Endodermal cell (in vitro differentiated cells): ENCODE data around the gene INTS3. TPM values are rescaled to one million over a fixed set of nuclear protein-coding genes. Genes with fewer than 3 reads are reported as not detected.

Experiments used
- DNase-seq: peaks from one replicate; pipeline ENCODE4 v3.0.0-alpha.2; 2017
- H3K27ac ChIP-seq: 2 replicates; pipeline ENCODE4 v1.5.1; 2013; ENCODE audit warnings: mild to moderate bottlenecking, low read depth, low read length, moderate library complexity
- H3K27me3 ChIP-seq: 2 replicates; pipeline ENCODE4 v1.6.1; 2013; ENCODE audit warnings: mild to moderate bottlenecking, low read length, moderate library complexity; ENCODE audit not compliant: insufficient read depth, control insufficient read depth, poor library complexity, severe bottlenecking
- H3K36me3 ChIP-seq: 2 replicates; pipeline ENCODE4 v1.7.0; 2013; ENCODE audit warnings: mild to moderate bottlenecking, low read length, moderate library complexity; ENCODE audit not compliant: control insufficient read depth, insufficient read depth
- H3K4me1 ChIP-seq: one replicate; pipeline ENCODE4 v1.7.0; 2013; ENCODE audit warnings: low read length; ENCODE audit not compliant: control insufficient read depth, insufficient read depth
- H3K4me3 ChIP-seq: 2 replicates; pipeline ENCODE4 v1.5.1; 2013; ENCODE audit warnings: mild to moderate bottlenecking, low read length, moderate library complexity
- H3K9ac ChIP-seq: 2 replicates; pipeline ENCODE4 v1.6.1; 2013; ENCODE audit warnings: mild to moderate bottlenecking, low read length, moderate library complexity; ENCODE audit not compliant: poor library complexity, severe bottlenecking; ENCODE audit errors: extremely low read depth
- H3K9me3 ChIP-seq: 2 replicates; pipeline ENCODE4 v1.6.1; 2013; ENCODE audit warnings: mild to moderate bottlenecking, low read length, moderate library complexity; ENCODE audit not compliant: control insufficient read depth
- H3K27ac Mint-ChIP-seq: 2 replicates; pipeline ENCODE4 v1.8.0; 2020; ENCODE audit warnings: mixed read lengths
- H3K27me3 Mint-ChIP-seq: 2 replicates; pipeline ENCODE4 v1.8.0; 2021; ENCODE audit warnings: mild to moderate bottlenecking, mixed read lengths; ENCODE audit not compliant: insufficient read depth
- H3K36me3 Mint-ChIP-seq: 2 replicates; pipeline ENCODE4 v1.8.0; 2020; ENCODE audit warnings: low read depth, mixed read lengths
- H3K4me1 Mint-ChIP-seq: 2 replicates; pipeline ENCODE4 v1.8.0; 2020; ENCODE audit warnings: mixed read lengths
- H3K4me3 Mint-ChIP-seq: 2 replicates; pipeline ENCODE4 v1.8.0; 2020; ENCODE audit warnings: mild to moderate bottlenecking, moderate library complexity, mixed read lengths
- H3K9me3 Mint-ChIP-seq: 2 replicates; pipeline ENCODE4 v1.8.0; 2020; ENCODE audit warnings: mild to moderate bottlenecking, mixed read lengths
- WGBS, 2 experiments: methylation state at CpG; one replicate each; pipeline versions ENCODE4 v1.1.5 to v1.1.7; 2013; ENCODE audit warnings: missing lambda C conversion rate in 2 of 2, mixed read lengths in 1 of 2; ENCODE audit not compliant: insufficient coverage in 1 of 2, insufficient read length in 1 of 2; 5-methylcytosine and 5-hydroxymethylcytosine counted together
- total RNA-seq, 2 donors: library from RNA; stranded (reverse); fragmentation: NEBNext Ultra II Directional in 1 of 2; extraction: Animal tissue kit (Norgen Biotek cat#: 25700) in 1 of 2; gene quantifications; 2 replicates in 1 of 2; 3 replicates in 1 of 2; pipeline ENCODE4 v1.2.1, GENCODE V29; 2021
- TF ChIP-seq, protein P1 (sequence below): fragments of 200-600 bp; sonication (generic); conservative IDR thresholded peaks from 2 replicates; pipeline ENCODE4 v1.5.0; 2021; ENCODE audit warnings: antibody characterized with exemption, mild to moderate bottlenecking

The INTS3 gene
- total RNA-seq, 2 donors from 2014 or later: 94.4 to 117 TPM

- TF ChIP-seq, protein P1, sequence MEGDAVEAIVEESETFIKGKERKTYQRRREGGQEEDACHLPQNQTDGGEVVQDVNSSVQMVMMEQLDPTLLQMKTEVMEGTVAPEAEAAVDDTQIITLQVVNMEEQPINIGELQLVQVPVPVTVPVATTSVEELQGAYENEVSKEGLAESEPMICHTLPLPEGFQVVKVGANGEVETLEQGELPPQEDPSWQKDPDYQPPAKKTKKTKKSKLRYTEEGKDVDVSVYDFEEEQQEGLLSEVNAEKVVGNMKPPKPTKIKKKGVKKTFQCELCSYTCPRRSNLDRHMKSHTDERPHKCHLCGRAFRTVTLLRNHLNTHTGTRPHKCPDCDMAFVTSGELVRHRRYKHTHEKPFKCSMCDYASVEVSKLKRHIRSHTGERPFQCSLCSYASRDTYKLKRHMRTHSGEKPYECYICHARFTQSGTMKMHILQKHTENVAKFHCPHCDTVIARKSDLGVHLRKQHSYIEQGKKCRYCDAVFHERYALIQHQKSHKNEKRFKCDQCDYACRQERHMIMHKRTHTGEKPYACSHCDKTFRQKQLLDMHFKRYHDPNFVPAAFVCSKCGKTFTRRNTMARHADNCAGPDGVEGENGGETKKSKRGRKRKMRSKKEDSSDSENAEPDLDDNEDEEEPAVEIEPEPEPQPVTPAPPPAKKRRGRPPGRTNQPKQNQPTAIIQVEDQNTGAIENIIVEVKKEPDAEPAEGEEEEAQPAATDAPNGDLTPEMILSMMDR: no peak
- peaks cover 38% of the 10 kb centered on the region for H3K36me3 Mint-ChIP-seq
- Histone ChIP-seq H3K4me3 (no peak overlapping the region), H3K36me3 (peaks cover 28% of the 10 kb centered on the region), H3K4me1 (peaks cover 2% of the 10 kb centered on the region), H3K9ac (no peak overlapping the region), H3K27ac (no peak overlapping the region), H3K27me3 (no peaks in the 10 kb centered on the region), H3K9me3 (no peaks in the 10 kb centered on the region)
- no peak overlapping the region for H3K4me3 Mint-ChIP-seq
- DNase-seq: no peak
- peaks cover 21% of the 10 kb centered on the region for H3K4me1 Mint-ChIP-seq
- 85 to 94% methylated on average over 7 of the region's 7 CpGs for WGBS, 2 experiments
- H3K9me3 Mint-ChIP-seq: no peaks in the 10 kb centered on the region
- H3K27ac Mint-ChIP-seq: peak overlapping the region; percentile 70
- H3K27me3 Mint-ChIP-seq: no peaks in the 10 kb centered on the region
Measured at GRCh38 chr1:153777648-153778047, 49.8 kb downstream of the INTS3 start.

GRCh38 chr1:153778051-153778823 is 50.4 kb downstream of the INTS3 start:
- Mint-ChIP-seq H3K9me3 (no peaks in the 10 kb centered on the region), H3K27me3 (no peaks in the 10 kb centered on the region), H3K4me1 (peaks cover 22% of the 10 kb centered on the region), H3K36me3 (peaks cover 34% of the 10 kb centered on the region), H3K27ac (no peak overlapping the region), H3K4me3 (no peak overlapping the region)
- TF ChIP-seq, protein P1: no peak
- H3K27me3 ChIP-seq: no peaks in the 10 kb centered on the region
- H3K27ac ChIP-seq: no peak overlapping the region
- H3K9ac ChIP-seq: no peak overlapping the region
- no peak for DNase-seq
- no peaks in the 10 kb centered on the region for H3K9me3 ChIP-seq
- peaks cover 22% of the 10 kb centered on the region for H3K36me3 ChIP-seq
- H3K4me1 ChIP-seq: peaks cover 5% of the 10 kb centered on the region
- H3K4me3 ChIP-seq: no peak overlapping the region
- WGBS, 2 experiments: 96 to 97% methylated on average over 13 to 22 of the region's 22 CpGs

DNA sequence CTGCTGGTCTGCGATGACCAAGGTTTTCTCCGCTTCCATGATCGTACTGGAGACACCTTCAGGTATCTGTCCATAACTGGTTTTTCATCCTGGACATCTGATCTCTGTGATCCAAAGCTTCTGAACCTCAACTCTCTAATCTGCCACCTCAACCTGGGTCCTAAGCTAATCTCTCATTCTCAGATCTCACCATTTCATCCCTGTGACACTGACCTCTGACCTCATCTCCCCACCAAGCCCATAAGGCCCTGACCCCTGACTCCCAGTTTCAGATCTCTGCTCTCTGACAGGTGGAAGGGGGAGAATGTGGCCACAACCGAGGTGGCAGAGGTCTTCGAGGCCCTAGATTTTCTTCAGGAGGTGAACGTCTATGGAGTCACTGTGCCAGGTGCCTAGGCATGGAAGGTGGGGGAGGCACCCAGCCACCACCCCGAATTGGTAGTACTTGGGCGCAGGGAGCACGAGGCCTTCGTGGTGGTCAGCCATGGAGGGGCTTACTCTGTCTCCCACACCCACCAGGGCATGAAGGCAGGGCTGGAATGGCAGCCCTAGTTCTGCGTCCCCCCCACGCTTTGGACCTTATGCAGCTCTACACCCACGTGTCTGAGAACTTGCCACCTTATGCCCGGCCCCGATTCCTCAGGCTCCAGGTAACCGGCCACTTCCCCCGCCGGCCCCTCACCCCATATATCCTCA is 51.1 kb downstream of the INTS3 start:
- H3K9me3 ChIP-seq: no peaks in the 10 kb centered on the region
- Mint-ChIP-seq H3K4me3 (no peak overlapping the region), H3K9me3 (no peaks in the 10 kb centered on the region), H3K27ac (no peak overlapping the region), H3K27me3 (no peaks in the 10 kb centered on the region), H3K36me3 (peaks cover 26% of the 10 kb centered on the region), H3K4me1 (peaks cover 25% of the 10 kb centered on the region)
- DNase-seq: no peak
- no peaks in the 10 kb centered on the region for H3K27me3 ChIP-seq
- H3K9ac ChIP-seq: no peak overlapping the region
- 93 to 94% methylated on average over 11 to 18 of the region's 18 CpGs for WGBS, 2 experiments
- H3K36me3 ChIP-seq: peaks cover 15% of the 10 kb centered on the region
- no peak overlapping the region for H3K4me3 ChIP-seq
- TF ChIP-seq, protein P1: no peak
- no peak overlapping the region for H3K27ac ChIP-seq
- H3K4me1 ChIP-seq: peaks cover 5% of the 10 kb centered on the region
